Naive thymus-derived CD8-positive, alpha-beta T cell (primary cell): ENCODE results near the gene ANO6. TPM values are rescaled to one million over a fixed set of nuclear protein-coding genes. Genes with fewer than 3 reads are reported as not detected.

Experiments
- ATAC-seq, 2 donors: fragments of 150-1000 bp; cut with Tn5 transposase in 1 of 2; sonication (Bioruptor Pico), chemical (Tn5 transposase) in 1 of 2; 1 replicate in 1 of 2; 2 replicates in 1 of 2; pipeline ENCODE4 v1.10.0; 2021; ENCODE audit warnings: mild to moderate bottlenecking in 2 of 2, moderate library complexity in 2 of 2
- POLR2A ChIA-PET: fragments of 350-600 bp; sonication (Branson Sonifier 250); formaldehyde crosslinking; loops from one replicate; lab custom pipeline; 2021; ENCODE audit warnings: antibody characterized with exemption; lab: Charles Lee
- DNase-seq, 10 donors: peaks; one replicate each; pipeline versions ENCODE4 v3.0.0 to v3.0.0-alpha.2; 2020 to 2022
- H3K27ac Mint-ChIP-seq, 10 donors: one replicate each; pipeline ENCODE4 v1.8.0; 2020 to 2022; ENCODE audit warnings: mild to moderate bottlenecking in 10 of 10, mixed read lengths in 10 of 10, moderate library complexity in 4 of 10, inconsistent platforms in 1 of 10
- H3K27me3 Mint-ChIP-seq, 5 donors: one replicate each; pipeline ENCODE4 v1.8.0; 2021 to 2022; ENCODE audit warnings: mixed read lengths in 5 of 5
- H3K36me3 Mint-ChIP-seq, 3 donors: one replicate each; pipeline ENCODE4 v1.8.0; 2020 to 2022; ENCODE audit warnings: mixed read lengths in 3 of 3, mild to moderate bottlenecking in 2 of 3, inconsistent platforms in 1 of 3
- H3K4me1 Mint-ChIP-seq, 4 donors: one replicate each; pipeline ENCODE4 v1.8.0; 2021 to 2022; ENCODE audit warnings: mixed read lengths in 4 of 4
- H3K4me3 Mint-ChIP-seq, 10 donors: one replicate each; pipeline ENCODE4 v1.8.0; 2020 to 2022; ENCODE audit warnings: mild to moderate bottlenecking in 10 of 10, mixed read lengths in 10 of 10, moderate library complexity in 6 of 10, inconsistent platforms in 1 of 10
- H3K9me3 Mint-ChIP-seq, 9 donors: one replicate each; pipeline ENCODE4 v1.8.0; 2020 to 2022; ENCODE audit warnings: mixed read lengths in 9 of 9, mild to moderate bottlenecking in 3 of 9, inconsistent platforms in 1 of 9, moderate library complexity in 1 of 9
- polyA plus RNA-seq, 3 donors: library from polyadenylated mRNA; unstranded; fragments of 300-500 nt; fragmentation: Illumina TruSeq; gene quantifications; one replicate each; pipeline ENCODE4 v1.2.3, GENCODE V29; 2021
- total RNA-seq, 8 experiments: library from RNA in 2 of 8; stranded (reverse) in 2 of 8; gene quantifications; one replicate each; pipeline ENCODE4 v1.2.3 and lab custom pipeline; 2021 to 2026

The ANO6 gene
- total and polyA plus RNA-seq, 5 experiments from 2014 or later = 13.4 to 18.6 (median 17.5) TPM

DNA sequence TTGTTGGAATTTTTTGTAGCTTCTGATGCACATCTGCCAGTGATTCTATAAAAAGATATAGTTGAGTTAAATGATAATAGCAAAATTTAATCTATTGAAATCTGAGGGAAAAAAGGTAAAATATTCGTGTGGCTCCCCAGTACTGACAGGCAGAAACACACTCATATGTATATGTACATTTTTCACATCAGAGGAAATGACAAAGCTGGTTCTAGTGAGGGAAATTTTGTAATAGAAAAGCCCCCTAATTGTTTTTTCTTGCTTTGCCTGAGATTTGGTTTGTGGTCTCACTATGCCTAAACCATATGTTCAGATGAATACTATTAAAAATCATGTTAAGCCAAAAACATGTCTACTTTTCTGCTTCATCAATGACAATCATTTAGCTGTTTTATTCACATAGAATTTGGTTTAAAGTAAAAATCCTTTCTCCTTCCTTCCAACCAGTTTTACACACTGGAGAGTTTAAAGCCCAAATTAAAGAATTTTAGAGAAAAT lies 203.5 kb downstream of the ANO6 start:
- POLR2A ChIA-PET = no interaction called here
- no peaks in the 10 kb centered on the region for H3K9me3 Mint-ChIP-seq
- no peak for ATAC-seq
- DNase-seq = no peak
- no peaks in the 10 kb centered on the region for H3K4me1 Mint-ChIP-seq
- H3K27me3 Mint-ChIP-seq = no peaks in the 10 kb centered on the region
- no peak overlapping the region for H3K27ac Mint-ChIP-seq
- H3K36me3 Mint-ChIP-seq = peaks cover 9 to 75% (median 47%) of the 10 kb centered on the region in 3 donors
- H3K4me3 Mint-ChIP-seq = no peak overlapping the region

DNA sequence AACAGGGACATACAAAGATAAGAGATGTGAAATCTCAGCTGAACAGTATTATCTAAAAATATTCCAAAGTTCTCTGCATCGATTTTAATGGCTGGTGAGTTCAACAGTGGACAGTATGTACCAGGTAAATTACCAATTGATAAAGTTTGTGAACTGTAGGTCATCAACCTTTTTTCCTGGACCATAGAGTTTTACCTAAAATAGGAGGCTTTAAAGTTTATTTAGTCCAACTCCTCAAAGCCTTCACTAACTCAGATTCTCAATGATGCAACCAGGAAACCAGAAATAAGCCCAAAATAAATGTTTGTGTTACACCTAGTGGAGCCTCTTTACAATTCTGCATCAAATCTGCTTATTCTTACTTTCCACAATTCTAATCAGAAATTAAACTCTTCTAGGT lies 205.8 kb downstream of the ANO6 start:
- POLR2A ChIA-PET = interaction anchor here (0.8 kb wide), 1 partner anchor 48 kb away, joined by 3 read pairs; no protein-coding TSS in a partner anchor
- Mint-ChIP-seq H3K27ac (no peak overlapping the region), H3K36me3 (peaks cover 28 to 76% (median 51%) of the 10 kb centered on the region in 3 donors), H3K4me3 (no peak overlapping the region), H3K9me3 (peaks cover 0 to under 1% (median 0%) of the 10 kb centered on the region in 9 donors), H3K27me3 (no peaks in the 10 kb centered on the region), H3K4me1 (peaks cover 0 to 1% (median 0%) of the 10 kb centered on the region in 4 donors)
- ATAC-seq (no peak), DNase-seq (no peak)

GRCh38 chr12:45423931-45424330 lies 208.0 kb downstream of the ANO6 start:
- Mint-ChIP-seq H3K36me3 (peaks cover 36 to 77% (median 57%) of the 10 kb centered on the region in 3 donors), H3K27me3 (no peaks in the 10 kb centered on the region), H3K27ac (peak overlapping the region in 1 of 10 donors; percentile 49), H3K4me1 (peaks cover 0 to 1% (median 0%) of the 10 kb centered on the region in 4 donors), H3K9me3 (peaks cover 0 to 4% (median 0%) of the 10 kb centered on the region in 9 donors), H3K4me3 (no peak overlapping the region)
- POLR2A ChIA-PET = no interaction called here
- DNase-seq = no peak
- ATAC-seq = no peak

GRCh38 chr12:45425426-45425825 lies 209.5 kb downstream of the ANO6 start:
- ATAC-seq = no peak
- Mint-ChIP-seq H3K4me1 (peaks cover 0 to 1% (median 0%) of the 10 kb centered on the region in 4 donors), H3K36me3 (peaks cover 43 to 87% (median 71%) of the 10 kb centered on the region in 3 donors), H3K4me3 (no peak overlapping the region), H3K9me3 (peaks cover 0 to 4% (median 0%) of the 10 kb centered on the region in 9 donors), H3K27me3 (no peaks in the 10 kb centered on the region), H3K27ac (no peak overlapping the region)
- POLR2A ChIA-PET = no interaction called here
- no peak for DNase-seq

- H3K27me3 Mint-ChIP-seq = no peaks in the 10 kb centered on the region
- H3K36me3 Mint-ChIP-seq = peaks cover 43 to 83% (median 73%) of the 10 kb centered on the region in 3 donors
- DNase-seq (no peak), ATAC-seq (no peak)
- POLR2A ChIA-PET = no interaction called here
- peaks cover 0 to 4% (median 0%) of the 10 kb centered on the region in 9 donors for H3K9me3 Mint-ChIP-seq
- H3K27ac Mint-ChIP-seq = peak overlapping the region in 1 of 10 donors; percentile 47
- peaks cover 0 to 1% (median 0%) of the 10 kb centered on the region in 4 donors for H3K4me1 Mint-ChIP-seq
- no peak overlapping the region for H3K4me3 Mint-ChIP-seq
Observed at GRCh38 chr12:45426294-45426693, 210.4 kb downstream of the ANO6 start.

- Mint-ChIP-seq H3K9me3 (peaks cover 0 to 4% (median 0%) of the 10 kb centered on the region in 9 donors), H3K36me3 (peaks cover 43 to 80% (median 70%) of the 10 kb centered on the region in 3 donors), H3K27me3 (no peaks in the 10 kb centered on the region), H3K4me3 (no peak overlapping the region), H3K4me1 (peaks cover 0 to 1% (median 0%) of the 10 kb centered on the region in 4 donors), H3K27ac (no peak overlapping the region)
- POLR2A ChIA-PET = no interaction called here
- DNase-seq (no peak), ATAC-seq (no peak)
Observed at GRCh38 chr12:45427042-45427441, 211.1 kb downstream of the ANO6 start.

DNA sequence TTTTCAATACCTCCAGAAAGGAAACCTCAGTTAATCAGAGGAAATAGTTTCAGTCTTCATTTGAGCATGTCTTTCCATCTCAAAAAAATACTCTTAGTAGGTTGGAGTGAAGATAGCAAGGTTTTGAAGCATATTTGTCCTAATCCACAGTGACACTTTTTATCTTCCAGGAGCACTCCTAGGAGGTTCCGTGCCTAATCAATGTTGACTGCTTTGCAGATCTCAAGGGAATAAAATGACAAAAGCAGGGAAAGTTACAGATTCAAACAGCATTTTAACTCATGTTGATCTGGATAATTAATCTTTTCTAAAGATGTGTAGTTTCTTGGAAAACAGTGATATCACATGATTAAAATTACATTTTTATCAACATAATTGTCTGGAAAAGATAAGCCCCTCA lies 213.9 kb downstream of the ANO6 start:
- H3K4me1 Mint-ChIP-seq = no peaks in the 10 kb centered on the region
- no peaks in the 10 kb centered on the region for H3K27me3 Mint-ChIP-seq
- H3K36me3 Mint-ChIP-seq = peaks cover 31 to 61% (median 50%) of the 10 kb centered on the region in 3 donors
- POLR2A ChIA-PET = no interaction called here
- H3K4me3 Mint-ChIP-seq = no peak overlapping the region
- ATAC-seq = no peak
- peaks cover 0 to 4% (median 0%) of the 10 kb centered on the region in 9 donors for H3K9me3 Mint-ChIP-seq
- DNase-seq = no peak
- H3K27ac Mint-ChIP-seq = no peak overlapping the region

GRCh38 chr12:45431126-45431525 lies 215.2 kb downstream of the ANO6 start:
- no peak for DNase-seq
- POLR2A ChIA-PET = no interaction called here
- Mint-ChIP-seq H3K4me1 (peaks cover 0 to 2% (median 0%) of the 10 kb centered on the region in 4 donors), H3K9me3 (peaks cover 0 to 4% (median 0%) of the 10 kb centered on the region in 9 donors), H3K27me3 (no peaks in the 10 kb centered on the region), H3K36me3 (peaks cover 20 to 50% (median 43%) of the 10 kb centered on the region in 3 donors), H3K27ac (peak overlapping the region in 1 of 10 donors; percentile 1), H3K4me3 (no peak overlapping the region)
- ATAC-seq = no peak

GRCh38 chr12:45432710-45433109 lies 216.8 kb downstream of the ANO6 start:
- ATAC-seq (no peak), DNase-seq (no peak)
- Mint-ChIP-seq H3K4me3 (no peak overlapping the region), H3K9me3 (no peaks in the 10 kb centered on the region), H3K4me1 (peaks cover 0 to 2% (median 0%) of the 10 kb centered on the region in 4 donors), H3K27me3 (no peaks in the 10 kb centered on the region), H3K27ac (no peak overlapping the region), H3K36me3 (peaks cover 7 to 37% (median 28%) of the 10 kb centered on the region in 3 donors)
- POLR2A ChIA-PET = no interaction called here

- H3K27ac Mint-ChIP-seq = no peak overlapping the region
- POLR2A ChIA-PET = no interaction called here
- H3K36me3 Mint-ChIP-seq = peaks cover 7 to 29% (median 24%) of the 10 kb centered on the region in 3 donors
- H3K9me3 Mint-ChIP-seq = no peaks in the 10 kb centered on the region
- H3K4me1 Mint-ChIP-seq = peaks cover 0 to 2% (median 0%) of the 10 kb centered on the region in 4 donors
- no peak for ATAC-seq
- H3K4me3 Mint-ChIP-seq = no peak overlapping the region
- H3K27me3 Mint-ChIP-seq = no peaks in the 10 kb centered on the region
- no peak for DNase-seq
Observed at GRCh38 chr12:45433441-45433868, 217.6 kb downstream of the ANO6 start.

DNA sequence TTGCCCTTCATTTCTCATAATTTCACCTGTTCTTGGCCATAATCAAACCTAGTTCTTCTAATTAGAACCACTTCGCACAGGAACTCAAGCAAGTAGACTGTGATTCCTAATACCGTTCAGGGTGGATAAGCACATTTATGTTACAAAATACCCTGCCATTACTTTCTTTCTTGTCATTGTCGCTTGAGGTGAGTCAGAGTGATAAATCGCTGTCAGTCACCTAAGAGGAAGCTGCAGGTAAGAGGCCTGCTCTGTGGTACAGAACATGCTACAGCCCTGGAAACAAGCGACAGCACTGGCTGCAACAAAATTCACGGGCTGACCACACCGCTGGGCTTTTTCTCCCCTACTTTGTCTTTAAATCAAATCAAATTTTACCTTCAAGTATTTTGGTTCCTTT lies 218.2 kb downstream of the ANO6 start:
- POLR2A ChIA-PET = no interaction called here
- DNase-seq (no peak), ATAC-seq (no peak)
- Mint-ChIP-seq H3K27ac (no peak overlapping the region), H3K27me3 (no peaks in the 10 kb centered on the region), H3K9me3 (no peaks in the 10 kb centered on the region), H3K36me3 (peaks cover 7 to 25% (median 21%) of the 10 kb centered on the region in 3 donors), H3K4me1 (peaks cover 0 to 2% (median 0%) of the 10 kb centered on the region in 4 donors), H3K4me3 (no peak overlapping the region)

DNA sequence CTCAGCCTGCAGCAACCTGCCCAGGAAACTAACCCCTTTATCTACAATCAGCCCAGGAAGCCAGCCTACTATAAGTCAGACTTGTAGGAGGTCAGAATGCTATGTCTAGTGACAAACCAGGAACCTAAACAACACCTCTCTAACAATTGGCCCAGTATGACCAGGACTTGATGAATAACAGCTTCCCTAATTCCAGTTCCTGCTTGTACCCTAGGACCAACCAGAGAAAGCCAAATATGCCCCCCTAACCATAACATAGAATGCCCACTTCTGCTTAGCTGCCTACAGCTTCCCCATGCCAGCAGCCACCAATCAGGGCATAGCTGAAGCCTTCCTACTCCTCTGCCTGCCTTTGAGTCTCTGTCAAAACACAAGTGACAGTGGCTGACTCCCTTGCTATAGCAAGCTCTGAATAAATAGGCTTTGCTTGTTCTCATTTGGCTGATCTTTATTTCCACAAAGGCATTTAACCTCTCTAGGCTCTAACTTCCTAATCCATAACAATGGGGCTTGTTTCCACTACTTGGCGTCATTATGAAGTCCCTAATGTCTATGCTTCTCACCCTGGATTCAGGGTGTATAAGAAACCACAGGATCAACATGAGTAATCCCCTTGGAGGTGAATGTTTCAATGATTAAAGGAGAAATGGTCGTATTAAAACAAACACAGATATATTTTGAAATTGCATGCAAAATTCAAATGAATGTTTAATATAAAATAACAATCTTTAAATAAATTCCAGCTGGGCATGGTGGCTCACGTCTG lies 220.2 kb downstream of the ANO6 start:
- no peak for ATAC-seq
- POLR2A ChIA-PET = no interaction called here
- no peak overlapping the region for H3K4me3 Mint-ChIP-seq
- H3K27ac Mint-ChIP-seq = peak overlapping the region in 2 of 10 donors; percentile 6 to 19
- peaks cover 0 to 2% (median 0%) of the 10 kb centered on the region in 4 donors for H3K4me1 Mint-ChIP-seq
- peaks cover 0 to 10% (median 8%) of the 10 kb centered on the region in 3 donors for H3K36me3 Mint-ChIP-seq
- H3K9me3 Mint-ChIP-seq = peaks cover 0 to 9% (median 1%) of the 10 kb centered on the region in 9 donors
- no peak for DNase-seq
- H3K27me3 Mint-ChIP-seq = no peaks in the 10 kb centered on the region

- H3K27ac Mint-ChIP-seq = no peak overlapping the region
Observed at GRCh38 chr12:45439039-45439438, 223.1 kb downstream of the ANO6 start.

More at GRCh38 chr12:45439039-45439438, 223.1 kb downstream of the ANO6 start:
- H3K9me3 Mint-ChIP-seq = peaks cover 0 to 36% (median 14%) of the 10 kb centered on the region in 9 donors
- ATAC-seq (no peak), DNase-seq (no peak)
- peaks cover 0 to 17% (median 6%) of the 10 kb centered on the region in 3 donors for H3K36me3 Mint-ChIP-seq
- no peaks in the 10 kb centered on the region for H3K27me3 Mint-ChIP-seq
- peaks cover 0 to 2% (median 0%) of the 10 kb centered on the region in 4 donors for H3K4me1 Mint-ChIP-seq
- POLR2A ChIA-PET = no interaction called here
- no peak overlapping the region for H3K4me3 Mint-ChIP-seq
